Measurements from ENCODE around the gene CETN2.
"Not testable (repeated sequence)": the region's sequence is repeated elsewhere in the genome, so short reads cannot be mapped to it uniquely, and the experiment has no call there.

CETN2 gene

DNA sequence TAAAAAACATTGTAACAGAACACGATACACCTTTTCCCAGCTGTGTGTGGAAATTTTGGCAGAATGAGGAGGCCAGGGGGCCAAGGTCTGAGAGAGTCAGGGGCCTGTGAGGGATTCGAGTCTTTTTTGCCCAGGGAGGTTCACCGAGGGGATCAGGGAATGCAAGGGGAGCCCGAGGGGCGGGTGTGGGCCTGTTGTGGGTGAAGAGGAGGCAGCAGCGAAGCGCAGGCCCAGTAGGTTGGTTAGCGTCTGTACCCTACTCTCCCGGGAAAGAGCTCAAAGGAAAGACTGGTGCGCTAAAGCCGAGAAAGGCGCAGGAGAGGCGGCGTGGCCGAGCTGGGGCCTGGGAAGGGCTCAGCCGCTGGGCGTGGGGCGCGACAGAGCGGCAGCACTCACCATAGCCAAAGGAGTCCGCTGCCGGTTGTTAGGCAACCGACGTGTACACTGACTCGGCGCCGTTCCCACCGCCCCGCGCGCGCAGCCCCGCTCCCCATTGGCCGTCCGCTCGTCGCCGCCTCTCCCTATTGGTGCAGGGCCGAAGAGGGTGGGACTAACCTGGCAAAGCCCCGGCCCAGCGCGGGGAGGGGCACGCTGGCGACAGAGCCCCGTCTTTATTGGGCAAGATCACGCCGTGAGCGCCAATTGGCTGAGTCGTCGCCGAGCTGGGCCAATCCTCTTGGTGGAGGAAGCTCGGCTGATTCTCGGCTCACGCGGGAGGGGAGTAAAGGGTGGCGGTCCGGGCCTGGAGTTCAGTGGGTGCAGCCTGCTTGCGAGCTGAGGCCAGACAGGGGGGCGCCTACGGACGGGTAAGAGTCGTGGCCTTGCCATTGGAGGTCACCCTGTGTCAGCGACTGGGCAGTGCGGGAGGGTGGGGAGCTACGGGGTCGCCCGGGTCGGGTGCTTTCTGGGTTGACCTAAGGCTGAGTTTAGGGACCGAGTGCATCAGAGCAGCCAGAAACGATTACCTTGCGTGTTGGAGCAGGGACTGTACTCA is at the start of gene CETN2, which contains the start of gene NSDHL:
TSS of gene CETN2 (minus strand) at position 446 of the 994 bp plus-strand sequence. CDS start at position 399, 47 bp downstream.
TSS of gene NSDHL (plus strand) at position 752 of the 994 bp plus-strand sequence. CDS start 15,262 bp downstream, outside the sequence.
- DNase-seq: peak; percentile 92

DNA sequence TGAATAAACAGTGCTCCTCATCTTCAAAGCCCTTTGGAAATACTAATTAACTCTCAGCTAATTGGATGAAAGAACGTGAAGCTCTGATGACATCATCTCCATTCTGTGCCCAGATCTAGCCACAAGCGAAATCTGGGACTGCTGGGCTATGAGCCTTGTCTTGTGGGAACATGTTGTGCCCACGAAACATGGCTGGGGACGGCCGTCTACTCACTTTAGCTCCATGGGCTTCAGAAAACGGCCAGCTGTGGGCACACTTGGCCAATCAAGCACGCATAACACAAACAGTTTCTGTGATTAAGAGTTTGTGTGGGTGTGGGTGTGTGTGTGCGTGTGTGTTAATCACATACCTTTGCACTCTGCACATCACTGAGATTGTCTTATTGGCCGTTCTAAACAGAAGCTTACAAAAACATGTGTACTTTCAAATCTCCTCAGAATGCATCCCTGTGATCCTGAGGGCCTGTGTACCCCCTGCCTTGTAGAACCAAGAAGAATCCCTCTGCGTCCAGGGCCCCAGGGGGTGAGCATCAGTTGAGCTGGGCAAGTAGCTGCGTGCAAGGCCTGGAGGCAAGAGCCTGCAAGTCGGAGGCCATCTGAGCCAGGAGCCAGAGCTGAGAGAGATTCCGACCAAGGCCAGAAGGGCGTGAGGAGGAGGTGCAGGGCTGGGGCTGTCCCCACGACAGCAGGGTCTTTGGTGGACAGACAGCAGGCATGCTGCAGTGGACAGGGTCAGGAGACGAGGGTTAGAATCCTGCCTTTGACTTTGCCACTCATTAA is 48.6 kb upstream of the CETN2 start:
- no peak for DNase-seq

- DNase-seq: no peak
Observed at GRCh38 chrX:152876931-152877840, 46.6 kb upstream of the CETN2 start.

DNA sequence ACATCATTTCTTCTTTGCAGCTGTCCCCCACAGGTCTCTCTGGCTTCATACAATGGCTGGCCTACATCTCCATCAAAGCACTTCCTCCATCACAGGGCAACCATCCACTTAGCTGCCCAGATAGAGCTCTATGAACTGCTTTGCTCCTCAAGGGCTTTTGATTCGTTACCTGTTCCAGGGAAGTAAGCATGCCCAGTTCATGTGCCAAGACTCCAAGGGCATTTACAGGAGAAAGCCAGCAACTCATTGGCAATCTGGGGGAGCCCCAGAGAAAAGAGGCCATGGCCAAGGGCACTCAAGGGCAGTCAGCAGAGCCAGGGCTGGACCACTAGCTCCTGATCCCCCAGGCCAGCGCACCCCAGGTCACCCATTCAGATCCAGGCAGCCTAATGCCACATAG is 42.8 kb upstream of the CETN2 start:
- no peak for DNase-seq

DNA sequence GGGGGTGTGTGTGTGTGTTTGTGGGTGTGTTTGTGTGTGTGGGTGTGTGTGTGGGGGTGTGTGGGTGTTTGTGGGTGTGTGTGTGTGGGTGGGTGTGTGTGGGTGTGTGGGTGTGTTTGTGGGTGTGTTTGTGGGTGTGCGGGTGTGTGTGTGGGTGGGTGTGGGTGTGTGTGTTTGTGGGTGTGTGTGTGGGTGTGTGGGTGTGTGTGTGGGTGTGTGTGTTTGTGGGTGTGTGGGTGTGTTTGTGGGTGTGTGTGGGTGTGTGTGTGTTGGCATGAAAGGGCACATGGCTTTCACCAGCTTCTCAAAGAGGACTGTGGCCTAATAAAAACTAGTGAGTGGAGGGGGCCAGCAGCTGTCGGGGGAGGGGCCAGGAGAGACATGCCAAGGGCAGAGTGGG is 42.0 kb upstream of the CETN2 start:
- no peak for DNase-seq

DNA sequence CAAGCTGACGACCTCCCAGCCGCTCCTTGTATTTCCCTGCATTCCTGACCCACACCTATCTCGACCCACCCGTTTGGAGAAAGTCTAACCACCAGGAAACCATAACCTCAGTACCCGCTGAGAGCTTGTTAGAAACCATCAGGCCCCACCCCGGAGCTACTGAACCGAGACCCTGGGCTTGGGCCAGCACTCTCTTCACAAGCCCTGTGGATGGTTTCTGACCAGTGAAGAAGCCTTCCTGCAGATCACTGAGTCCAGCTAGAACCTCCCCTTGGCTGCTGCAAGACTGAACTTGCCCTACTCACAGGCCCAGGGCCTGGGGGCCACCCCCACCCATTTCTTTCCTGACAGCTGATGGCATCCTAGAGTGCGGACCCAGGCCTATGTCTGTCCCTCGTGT is 40.7 kb upstream of the CETN2 start:
- no peak for DNase-seq

DNA sequence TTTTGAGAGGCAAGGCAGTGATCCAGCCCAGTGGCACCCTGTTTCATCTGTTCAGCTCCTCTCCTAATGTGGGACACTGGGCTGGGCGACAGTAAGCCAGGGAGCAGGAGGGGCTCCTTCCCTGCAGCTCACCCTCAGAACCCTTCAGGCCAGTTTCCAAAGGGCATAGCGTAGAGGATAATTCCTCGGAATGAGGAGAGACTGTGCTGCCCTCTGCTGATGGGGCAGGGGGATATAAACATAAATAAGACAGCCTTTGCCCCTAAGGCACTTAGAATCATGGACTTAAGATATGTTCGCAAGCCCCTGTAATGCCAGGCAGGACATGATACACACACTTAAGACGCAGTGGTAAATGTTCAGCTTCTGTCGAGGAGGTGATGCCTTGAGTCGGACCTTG is 39.4 kb upstream of the CETN2 start:
- no peak for DNase-seq

GRCh38 chrX:152866386-152866785 is 35.8 kb upstream of the CETN2 start:
- no peak for DNase-seq

GRCh38 chrX:152865232-152865920 is 34.8 kb upstream of the CETN2 start:
- DNase-seq: no peak

DNA sequence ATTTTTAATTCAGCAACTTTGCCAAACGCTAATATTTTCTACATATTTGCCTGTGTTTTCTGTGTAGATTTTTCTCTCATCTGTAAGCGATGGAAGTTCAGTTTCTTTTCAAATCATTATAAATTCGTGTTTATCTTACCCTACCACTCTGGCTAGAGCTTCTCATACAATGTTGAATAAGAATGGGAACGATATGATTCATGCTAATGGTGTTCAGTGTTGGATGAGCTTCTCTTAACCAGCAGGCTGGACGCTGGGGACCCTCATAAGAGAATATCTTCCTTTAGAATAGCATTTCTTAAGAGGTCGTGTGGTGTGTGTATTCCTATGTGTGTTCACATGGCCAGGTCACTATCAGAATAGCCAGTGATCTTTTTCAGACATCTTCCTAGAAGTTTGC is 31.3 kb upstream of the CETN2 start:
- DNase-seq: no peak

DNA sequence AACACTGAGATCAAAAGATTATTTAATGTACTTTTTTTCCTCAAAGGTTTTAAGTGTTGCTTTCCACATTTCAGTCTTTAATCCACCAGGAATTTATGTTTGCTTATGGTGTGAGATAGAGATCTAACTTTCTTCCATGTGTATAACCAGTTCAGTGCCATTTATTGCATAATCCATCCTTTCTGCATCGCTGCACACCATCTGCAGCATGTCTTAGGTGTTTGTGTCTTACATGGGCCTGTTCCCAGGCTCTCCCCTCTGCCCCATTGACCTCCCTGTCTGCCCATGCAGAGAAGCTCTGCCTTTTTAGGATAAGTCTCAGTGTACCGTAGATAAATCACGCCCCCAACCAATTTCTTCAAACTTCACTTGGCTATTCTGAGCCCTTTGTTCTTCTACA is 30.6 kb upstream of the CETN2 start:
- no peak for DNase-seq

DNA sequence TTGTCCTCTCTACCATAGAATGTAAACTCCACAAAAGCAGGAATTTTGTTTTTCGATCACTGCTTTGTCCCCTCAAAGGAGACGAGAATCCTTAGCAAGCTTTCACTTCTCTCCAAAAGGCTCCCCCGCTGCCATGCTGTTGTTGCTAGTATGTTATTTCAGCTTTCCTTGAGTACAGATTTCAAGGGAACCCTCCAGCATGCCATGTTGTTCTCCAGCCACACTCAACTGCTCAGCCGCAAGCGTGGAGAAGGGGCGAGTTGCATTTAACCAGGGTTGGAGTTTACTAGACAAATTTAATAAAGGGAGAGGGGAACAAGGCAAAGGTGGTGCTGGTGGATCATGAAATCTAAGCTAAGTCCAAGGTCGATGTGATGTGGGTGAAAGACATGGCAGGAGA is 23.4 kb upstream of the CETN2 start:
- no peak for DNase-seq

DNA sequence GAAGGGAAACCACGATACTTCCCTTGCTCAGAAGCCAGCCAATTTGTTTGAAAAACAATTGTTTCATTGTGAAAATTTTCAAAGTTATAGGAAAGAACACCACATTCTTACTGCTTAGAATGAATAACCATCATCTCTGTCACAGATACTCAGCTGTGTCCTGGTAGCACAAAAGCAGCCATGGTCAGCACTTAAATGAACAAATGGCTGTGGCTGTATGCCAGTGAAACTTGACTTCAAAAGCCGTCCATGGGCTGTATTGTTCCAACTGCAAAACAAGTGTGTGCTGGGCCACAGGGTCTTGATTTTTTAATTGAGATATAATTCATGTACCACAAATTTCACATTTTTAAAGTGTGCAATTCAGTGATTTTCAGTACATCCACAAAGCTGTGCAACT is 19.9 kb upstream of the CETN2 start:
- no peak for DNase-seq

GRCh38 chrX:152847281-152847680 is 16.7 kb upstream of the CETN2 start:
- no peak for DNase-seq

- DNase-seq: no peak
Observed at GRCh38 chrX:152845618-152846240, 15.2 kb upstream of the CETN2 start.

- no peak for DNase-seq
Observed at GRCh38 chrX:152844256-152844655, 13.7 kb upstream of the CETN2 start.

- DNase-seq: no peak
Observed at GRCh38 chrX:152843852-152844251, 13.3 kb upstream of the CETN2 start.

- DNase-seq: no peak
Observed at GRCh38 chrX:152842772-152843338, 12.3 kb upstream of the CETN2 start.

- DNase-seq: not testable (repeated sequence)
Observed at GRCh38 chrX:152835470-152835869, 4.9 kb upstream of the CETN2 start.

- no peak for DNase-seq
Observed at GRCh38 chrX:152833378-152833777, 2.8 kb upstream of the CETN2 start.

GRCh38 chrX:152832520-152832919 is 2.0 kb upstream of the CETN2 start:
- DNase-seq: no peak
